GM18858 (cell line): ENCODE results near the gene DENND2A.
"Not testable (repeated sequence)": the region's sequence is repeated elsewhere in the genome, so short reads cannot be mapped to it uniquely, and the experiment has no call there.

Source experiments
- ATAC-seq: cut with Tn5 transposase; IDR thresholded peaks from one replicate; pipeline ENCODE4 v1.9.1; 2021; ENCODE audit not compliant: unreplicated experiment

The DENND2A gene

DNA sequence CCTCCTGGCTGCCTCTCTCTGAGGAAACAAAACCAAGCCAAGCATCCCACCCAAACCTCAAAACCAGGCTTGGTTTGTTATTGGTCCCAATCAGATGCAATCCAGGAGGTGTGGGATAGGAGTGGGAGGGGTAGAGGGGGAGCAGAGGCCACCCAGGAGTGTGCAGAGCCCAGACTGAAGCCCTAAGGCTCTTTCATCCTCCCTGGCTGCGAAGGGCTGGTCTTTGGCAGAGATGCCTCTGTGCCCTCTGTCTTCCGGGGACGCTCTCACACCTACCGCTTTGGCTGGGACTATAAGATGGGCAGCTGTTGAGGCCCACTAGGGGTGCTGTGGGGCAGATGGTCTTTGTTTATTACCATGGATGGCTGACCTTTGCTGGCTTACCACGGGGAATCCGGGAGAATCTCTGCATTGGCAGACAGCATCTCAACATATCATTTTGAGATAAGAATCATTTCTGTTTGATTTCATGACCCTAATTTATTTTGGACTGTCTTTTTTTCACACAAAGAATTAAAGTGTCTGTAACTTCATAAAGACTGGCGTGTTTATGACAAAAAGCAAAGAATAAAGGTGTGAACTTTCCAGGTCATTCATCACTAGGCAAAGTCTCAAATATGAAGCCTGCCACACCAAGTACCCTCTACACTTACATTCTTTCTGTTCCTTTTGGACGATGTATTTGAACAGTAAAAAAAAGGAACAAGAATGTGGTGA, 6.5 kb upstream of the DENND2A start:
- ATAC-seq: peak; percentile 55

DNA sequence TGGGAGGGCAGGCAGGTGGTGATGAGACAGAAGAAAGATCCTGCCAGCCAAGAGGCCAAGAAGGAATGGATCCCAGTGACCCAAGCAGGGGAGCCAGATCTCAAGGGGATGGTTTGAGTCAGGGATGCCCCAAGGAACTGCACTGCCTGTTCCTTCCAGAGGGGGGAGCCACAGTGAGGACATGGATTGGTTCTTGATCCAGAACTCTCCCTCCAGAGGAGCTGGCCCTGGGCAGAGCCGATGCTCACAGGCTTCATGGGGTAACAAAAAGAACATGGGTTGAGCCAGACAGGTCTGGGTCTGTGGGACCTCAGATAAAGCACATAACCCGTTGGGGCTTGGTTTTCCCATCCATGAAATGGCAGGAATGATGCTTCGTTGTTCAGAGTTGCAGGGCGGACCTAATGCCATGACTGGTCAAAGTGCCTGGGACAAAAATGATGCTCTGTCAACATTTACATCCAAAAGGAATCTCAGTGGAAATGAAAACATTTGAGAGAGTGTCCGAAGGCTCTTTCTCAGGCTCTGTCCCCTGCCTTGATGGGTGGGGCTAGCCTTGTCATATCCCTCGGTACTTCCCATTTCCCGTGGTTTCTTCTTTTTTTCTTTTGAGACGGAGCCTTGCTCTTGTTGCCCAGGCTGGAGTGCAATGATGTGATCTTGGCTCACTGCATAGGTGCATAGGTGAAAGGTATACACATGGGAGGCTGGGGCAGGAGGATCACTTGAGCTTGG, 4.7 kb upstream of the DENND2A start:
- ATAC-seq: no peak

DNA sequence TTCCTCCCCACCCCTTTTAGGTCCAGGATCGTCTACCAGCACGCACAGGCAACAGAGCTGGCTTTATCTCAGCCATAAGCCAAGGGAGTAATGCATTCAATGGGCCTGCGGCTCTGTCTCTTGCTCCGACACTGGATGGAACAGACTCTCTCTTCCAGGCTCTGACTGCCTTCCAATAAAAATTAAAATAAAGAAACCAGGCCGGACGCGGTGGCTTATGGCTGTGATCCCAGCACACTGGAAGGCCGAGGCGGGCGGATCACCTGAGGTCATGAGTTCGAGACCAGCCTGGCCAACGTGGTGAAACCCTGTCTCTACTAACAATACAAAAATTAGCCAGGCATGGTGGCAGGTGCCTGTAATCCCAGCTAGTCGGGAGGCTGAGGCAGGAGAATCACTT, 4.1 kb upstream of the DENND2A start:
- ATAC-seq: not testable (repeated sequence)

DNA sequence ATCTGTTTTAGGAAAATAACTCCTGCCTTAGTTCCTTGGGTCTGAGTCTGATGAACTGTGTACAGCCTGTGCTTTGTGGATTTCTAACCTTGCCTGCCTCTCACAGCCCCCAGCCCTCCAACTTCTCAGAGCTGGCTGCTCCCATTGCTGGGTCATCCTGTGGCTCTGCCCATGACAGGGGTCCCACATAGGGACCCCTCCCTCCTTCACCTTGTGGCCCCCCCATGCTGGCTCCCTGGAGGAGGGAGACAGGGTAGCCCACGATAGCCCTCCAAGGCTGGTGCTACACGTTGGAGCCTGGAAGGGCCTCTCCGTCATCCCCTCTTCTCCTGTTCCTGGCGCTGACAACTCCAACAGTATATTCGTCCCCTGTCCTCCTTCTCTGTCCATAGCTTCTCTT, 2.8 kb upstream of the DENND2A start:
- ATAC-seq: no peak

DNA sequence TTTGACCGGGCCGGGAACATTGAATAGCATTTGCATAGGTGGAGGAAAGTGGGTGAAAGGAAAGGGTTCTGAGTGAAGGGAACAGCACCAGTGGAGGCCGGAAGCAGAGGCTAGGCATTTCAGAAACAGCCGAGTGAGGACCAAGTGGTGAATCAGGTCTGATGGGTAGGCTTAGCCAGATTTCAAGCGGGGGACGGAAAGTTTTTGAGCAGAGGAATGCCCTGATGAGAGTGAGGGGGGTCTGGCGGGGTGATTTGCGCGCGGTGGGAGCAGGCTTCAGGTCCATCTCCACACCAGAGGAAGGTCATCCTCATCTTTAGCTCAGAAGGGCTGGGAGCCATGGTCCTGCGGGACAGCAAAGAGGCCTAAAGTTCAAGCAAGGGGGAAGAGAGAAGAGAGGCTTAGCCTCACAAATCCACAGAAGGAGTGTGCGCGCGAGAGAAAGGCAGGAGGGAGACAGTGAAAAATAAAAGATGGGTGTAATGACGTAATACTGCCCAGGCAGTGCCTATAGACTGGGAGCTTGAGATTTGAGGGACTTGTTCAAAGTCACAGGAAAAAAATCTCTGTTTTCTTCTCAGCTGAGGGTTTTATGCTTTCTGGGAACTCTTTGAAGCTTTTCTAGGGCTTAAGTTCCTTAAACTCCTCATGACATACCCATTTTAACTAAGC, 1.0 kb upstream of the DENND2A start:
- no peak for ATAC-seq

DNA sequence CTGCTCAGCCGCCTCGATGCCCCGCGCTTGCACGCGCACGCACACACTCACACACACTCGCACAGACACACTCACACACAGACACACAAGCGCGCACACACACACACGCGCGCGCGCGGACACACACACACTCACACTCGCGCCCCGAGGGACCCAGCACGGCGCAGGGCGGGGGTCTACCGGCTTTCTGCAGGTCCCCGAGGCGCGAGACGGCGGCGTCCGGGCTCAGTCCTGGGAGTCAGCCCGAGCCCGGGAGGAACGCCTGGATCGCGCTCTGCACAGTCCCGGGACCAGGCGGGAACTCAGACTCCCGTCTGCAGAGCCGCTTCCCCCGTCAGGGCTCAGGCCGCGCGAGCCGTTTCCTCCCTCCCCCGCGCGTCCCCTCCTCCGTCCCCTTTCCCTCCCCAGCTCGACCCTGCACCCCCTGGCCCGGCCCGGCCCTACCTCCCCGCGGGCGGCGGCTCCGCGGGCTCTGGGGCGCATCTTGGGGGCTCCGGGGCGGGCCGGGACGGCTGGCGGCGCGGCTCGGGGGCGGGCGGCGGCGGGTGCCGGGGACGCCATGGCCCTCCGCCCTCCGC, 464 bp downstream of the DENND2A start:
- ATAC-seq: no peak

DNA sequence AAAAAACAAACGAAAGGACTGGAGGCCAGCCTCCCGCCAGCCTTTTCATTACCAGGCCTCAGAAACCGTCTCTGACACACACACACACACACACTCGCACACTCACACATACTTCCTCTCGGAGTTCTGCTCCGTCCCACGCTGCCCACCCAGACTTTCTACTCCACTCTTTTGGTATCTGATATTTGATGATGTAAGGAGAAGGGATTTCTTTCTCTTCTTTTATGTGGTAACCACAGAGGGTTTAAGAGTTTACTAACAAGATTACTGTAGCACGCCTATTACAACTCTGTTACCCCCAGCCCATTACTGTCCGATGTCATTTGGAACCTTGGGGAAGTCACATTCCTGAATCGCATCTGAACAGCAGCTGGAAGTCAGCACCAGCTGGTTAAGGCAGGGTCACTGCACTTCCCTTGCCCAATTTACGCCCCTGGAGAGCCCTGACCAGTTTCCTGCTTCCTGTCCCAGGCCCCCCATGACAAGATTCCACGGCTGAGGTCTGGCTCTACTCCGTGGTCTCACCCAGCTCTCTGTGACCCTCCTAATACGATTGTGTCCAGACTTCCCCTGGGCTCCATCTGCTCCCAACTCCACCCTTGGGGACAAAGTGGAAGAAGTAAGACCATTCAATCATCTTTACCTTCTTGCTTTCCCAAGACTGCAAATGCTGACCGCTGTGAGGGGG, 1.1 kb downstream of the DENND2A start:
- no peak for ATAC-seq

DNA sequence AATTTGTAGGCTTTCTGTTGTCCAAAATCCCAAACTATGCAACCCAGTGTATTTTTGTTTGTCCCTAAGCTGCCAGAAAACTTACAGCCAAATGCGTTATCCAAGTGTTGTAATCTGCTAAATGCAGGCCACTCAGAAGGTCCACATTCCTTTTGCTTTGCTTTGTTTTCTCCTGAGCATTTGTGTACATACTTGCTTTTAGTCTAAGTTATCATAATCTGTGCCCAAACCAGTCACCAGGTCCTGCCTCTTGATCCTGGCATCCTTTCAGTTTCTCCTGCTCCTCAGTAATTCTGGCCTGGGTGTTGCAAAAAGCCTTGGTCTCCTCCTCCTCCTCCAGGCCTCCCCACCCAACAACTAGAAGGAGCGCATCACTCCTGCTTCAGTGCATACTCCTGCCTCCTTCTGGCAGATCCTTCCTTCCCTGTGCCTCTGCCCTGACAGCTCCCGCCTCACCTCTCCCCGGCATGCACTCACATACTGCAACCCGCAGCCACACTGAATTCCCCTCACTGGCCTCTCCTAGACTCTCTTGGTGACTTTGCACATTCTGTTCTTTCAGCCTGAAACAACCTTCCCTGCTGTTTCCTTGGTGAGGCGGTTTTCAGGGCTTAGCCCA, 2.3 kb downstream of the DENND2A start:
- no peak for ATAC-seq

DNA sequence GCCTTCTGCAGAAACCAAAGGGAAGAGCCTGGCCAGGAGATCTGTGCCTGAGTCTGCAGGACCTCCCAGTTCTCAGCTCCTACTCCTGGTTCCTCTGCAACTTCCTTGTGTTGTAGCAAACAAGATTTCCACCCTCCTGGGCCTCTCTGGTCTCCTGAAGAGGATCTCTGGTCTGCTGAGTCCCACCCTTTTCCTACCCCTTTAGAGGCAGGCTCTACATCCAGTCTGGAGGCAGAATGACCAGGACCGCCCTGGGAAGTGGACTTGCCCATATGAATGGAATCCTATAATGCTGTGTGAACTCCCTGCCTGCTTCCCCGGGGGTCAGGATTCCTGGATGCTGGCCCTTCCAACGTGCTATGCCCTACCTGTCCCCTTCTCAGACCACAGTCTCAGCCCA, 3.2 kb downstream of the DENND2A start:
- ATAC-seq: no peak

DNA sequence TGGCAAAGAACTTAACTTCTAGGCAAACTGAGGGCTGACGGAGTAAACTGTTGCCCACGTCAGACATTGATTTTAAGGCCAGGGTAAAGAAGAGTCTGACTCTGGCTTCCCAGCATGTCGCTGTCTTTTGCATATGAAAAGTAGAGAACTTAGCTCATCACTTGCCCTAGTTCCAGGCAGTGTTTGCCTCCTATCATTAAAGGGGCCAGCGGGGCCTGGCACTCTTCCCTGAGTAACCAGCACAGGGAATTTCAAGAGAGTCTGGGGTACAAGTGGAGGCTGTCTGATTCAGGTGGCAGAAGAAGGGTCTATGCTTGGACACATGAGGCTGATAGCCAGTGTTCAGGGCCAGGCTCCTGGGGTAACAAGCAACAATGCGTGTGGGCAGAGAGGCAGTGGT, 4.8 kb downstream of the DENND2A start:
- ATAC-seq: no peak

DNA sequence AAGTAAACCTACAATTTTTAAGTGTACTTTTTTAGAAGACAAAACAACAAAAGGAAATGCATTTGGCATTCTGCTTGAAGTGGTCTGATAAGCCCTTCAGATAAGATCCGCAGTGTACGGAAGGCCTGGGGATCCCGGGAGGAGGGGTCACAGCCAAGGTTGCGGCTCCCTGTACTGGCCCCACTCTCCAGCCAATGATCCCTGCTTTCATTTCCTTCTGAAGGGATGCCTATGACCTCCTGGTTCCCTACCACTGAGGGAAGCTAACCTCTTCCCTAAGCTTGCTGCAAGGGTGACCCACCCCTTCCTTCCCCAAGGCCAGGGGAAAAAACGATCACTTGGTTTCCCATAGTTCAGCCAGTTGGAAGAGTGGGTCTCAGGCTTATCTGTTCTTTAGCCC, 5.3 kb downstream of the DENND2A start:
- ATAC-seq: no peak

DNA sequence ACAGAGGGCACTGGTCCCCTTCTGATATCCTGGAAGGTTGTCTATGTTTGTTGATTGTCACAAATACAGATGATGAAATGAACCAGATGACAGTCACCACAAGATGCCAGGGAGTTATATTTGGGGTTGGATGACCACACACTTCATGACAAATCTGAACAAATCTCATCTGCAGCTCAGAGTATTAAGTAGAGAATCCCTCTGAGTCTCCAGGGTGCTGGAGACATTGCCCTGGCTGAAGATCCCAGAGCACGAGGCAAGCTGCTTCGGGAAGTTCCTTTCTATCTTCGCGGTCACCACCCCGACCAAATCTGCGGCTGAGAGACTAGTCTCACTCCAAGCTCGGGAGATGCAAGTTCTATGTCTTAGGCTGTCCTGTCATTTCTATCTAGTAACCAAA, 9.0 kb downstream of the DENND2A start:
- no peak for ATAC-seq

DNA sequence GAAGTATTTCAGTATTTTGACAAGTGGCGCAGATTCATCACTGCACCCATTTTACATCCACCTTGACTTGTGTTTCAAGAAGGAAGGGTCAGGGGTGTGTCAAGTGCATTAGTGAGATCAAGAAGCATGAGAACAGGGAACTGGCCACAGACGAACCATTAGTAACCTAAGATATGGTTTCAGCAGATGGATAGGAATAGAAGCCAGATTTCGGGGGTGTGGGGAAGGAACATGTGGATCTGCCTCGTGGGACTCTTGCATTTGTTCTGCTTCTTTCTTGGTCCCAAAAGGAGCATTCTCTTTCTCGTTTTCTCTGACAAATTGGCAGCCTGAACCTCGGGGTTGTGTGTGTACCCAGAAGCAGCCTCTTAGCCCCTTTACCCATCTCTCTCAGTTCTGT, 9.6 kb downstream of the DENND2A start:
- no peak for ATAC-seq

DNA sequence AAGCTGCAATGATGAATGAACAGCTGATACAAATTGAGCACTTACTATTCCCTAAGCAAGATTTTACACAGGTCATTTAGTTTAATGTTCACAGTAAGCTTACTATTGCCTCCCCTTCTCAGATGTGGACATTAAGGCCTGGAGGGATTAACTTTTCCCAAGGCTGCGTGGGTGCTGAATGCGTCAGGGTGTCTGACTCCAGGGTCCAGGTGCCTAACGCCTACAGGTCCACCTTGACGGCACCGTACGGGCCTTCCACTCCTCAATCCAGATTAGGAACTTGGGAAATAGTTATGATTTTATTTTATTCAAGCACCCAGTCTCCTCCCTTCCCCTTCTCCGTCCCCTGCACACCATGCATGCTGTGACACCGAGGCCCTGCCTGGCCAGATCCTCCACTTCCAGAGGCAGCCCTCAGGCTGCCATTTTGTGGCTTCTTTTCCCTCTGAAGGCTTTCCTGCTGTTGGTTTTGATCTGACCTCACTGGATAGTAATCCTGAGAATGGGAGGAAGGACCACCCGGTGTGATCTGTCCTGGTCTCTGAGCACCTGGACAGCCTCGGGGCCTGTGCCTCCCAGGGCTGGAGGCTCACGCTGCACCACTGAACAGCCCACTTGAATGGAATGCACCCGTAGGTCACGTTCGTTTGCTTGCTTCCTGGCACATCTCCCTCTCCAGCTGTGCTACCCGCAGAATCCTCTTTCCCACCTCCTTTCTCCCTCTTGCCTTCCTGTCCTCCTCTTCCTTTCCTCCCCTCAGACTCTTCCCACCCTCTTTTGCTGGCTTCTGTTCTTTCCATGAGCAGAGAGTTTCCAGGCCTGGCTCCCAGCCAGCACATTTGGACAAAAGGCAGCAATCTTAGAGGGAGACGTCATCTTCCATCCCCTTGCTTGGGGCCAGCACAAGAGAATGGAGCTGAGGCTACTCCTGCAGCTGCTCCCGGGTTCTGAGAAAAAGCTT, 14.4 kb downstream of the DENND2A start:
- no peak for ATAC-seq

DNA sequence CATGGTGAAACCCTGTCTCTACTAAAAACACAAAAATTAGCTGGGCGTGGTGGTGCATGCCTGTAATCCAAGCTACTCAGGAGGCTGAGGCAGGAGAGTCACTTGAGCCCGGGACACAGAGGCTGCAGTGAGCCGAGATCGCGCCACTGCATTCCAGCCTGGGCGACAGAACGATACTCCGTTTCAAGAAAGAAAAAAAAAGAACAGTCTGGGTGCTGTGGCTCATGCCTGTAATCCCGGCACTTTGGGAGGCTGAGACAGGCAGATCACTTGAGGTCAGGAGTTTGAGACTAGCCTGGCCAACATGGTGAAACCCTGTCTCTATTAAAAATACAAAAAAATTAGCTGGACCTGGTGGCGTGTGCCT, 15.4 kb downstream of the DENND2A start:
- ATAC-seq: not testable (repeated sequence)

DNA sequence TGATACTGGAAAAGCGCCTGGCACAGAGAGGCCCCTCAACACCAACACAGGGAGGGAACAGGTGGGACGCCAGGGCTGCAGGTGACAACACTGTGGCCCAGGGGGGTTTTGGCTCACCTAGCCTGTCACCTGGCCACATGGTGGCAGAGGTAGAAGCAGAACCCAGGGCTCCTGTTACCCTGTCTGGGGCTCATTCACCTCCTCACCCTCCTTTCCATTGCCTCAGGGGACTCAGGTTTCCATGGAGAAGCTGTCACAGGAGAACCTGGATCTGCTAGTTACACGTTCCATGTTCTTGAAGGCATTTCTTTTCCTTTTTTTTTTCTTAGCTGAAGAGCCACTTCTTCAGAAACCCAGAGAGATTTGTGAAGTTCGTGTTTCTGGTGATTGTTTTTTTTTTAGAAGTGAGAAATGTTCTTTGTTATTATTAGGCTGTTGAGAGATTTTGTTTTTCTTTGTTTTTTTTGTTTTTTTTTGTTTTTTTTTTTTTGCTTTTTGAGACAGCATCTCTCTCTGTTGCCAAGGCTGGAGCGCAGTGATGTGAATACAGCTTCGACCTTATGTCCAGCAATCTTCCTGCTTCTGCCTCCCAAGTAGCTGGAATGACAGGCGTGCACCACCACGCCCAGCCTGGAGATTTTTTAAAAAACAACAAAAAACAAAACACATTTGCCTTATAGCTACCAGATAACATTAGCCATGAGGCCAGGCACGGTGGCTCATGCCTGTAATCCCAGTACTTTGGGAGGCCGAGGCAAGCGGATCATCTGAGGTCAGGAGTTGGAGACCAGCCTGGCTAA, 16.0 kb downstream of the DENND2A start:
- no peak for ATAC-seq

DNA sequence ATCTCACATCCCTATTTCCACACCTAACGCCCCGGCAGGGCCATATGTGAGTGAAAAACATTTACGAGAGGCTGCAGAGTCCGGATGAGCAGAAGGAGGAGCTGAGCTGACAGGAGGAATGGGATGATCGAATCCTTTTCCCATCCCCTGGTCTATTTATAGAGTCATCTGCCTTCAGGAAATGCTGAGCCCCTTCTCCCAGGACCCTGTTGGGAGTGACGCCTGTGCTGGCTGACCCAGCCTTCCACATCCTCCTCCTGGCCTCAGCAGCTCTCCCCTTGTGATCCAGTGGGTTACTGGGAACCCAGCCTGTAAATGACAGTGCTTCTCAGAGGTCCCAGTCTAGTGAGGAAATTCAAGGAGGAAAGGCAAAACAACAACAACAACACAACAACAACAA, 16.6 kb downstream of the DENND2A start:
- ATAC-seq: no peak

DNA sequence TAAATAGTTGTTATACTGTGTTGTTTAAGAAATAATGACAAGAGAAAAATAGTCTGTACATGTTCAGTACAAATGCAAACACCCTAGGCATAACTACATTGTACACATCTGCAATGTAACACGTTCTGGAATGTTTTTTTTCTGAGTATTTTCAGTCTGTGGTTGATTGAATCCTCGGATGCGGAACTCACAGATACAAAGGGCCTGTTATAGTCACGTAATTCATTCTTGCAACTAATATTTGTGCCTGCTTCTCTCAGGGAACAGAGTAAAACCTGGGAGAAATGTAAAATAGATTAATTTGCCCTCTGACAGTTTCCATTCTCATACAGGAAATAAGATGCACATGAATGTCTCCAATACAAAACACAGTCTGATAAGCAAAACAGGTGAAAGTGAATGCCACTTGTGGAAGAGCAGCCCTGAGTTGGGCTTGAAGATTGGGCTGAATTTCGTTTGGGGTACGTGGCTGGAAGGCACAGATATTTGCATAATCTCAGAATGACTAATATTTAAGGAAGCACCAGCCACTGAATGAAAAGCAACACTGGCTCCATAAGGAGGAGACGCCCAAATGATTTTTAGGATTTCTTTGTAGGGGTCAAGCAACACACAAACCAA, 19.1 kb downstream of the DENND2A start:
- no peak for ATAC-seq
